ENCODE data around the gene MGME1. TPM values are rescaled to one million over a fixed set of nuclear protein-coding genes. Genes with fewer than 3 reads are reported as not detected.
A peak's percentile ranks its signal among the peaks of the same experiment; 100 is the strongest.

The MGME1 gene
- total RNA-seq, 1 donor: 8.3 TPM

DNA sequence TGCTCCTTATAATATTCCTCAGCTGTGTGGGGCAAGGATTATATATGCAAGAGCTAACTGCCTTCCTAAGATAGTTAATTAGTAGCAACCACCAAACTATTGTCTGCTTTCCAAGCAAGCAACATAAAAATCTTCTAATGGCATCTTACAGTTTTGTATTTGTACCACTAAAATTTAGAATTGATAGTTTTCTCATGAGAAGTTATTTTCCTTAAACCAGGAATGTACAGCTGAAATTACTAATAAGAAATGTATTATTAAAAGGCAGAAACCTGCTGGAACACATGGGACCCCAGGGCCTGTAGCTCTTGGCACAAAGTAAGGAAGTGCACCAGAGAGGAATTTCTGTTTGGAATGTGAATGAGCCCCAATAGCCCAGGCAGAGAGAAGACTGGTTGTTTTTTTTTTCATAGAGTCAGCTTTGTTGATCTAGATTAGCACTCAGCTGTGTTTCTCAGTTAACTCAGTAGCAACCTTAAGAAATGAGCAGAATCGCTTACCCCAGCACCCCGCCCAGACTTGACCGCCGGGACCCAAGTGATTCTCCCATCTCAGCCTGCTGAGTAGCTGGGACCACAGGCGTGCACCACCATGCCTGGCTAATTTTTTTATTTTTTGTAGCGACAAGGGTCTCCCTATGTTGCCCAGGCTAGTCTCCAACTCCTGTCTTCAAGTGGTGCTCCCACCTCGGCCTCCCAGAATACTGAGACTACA lies 2.6 kb downstream of the MGME1 start:
- H3K36me3 ChIP-seq (ENCODE audit: insufficient read depth, low read length): peaks cover 4% of the 10 kb centered on the region
- peaks cover 10% of the 10 kb centered on the region for H4K20me1 ChIP-seq (ENCODE audit: insufficient read depth, low read length)
- peak overlapping the region; percentile 43 for H2AFZ ChIP-seq (ENCODE audit: low read length)
- no peaks in the 10 kb centered on the region for H3K9me3 ChIP-seq (ENCODE audit: low read depth, low read length)
- peak; percentile 89 for DNase-seq (ENCODE audit: insufficient read length, low spot score, missing footprints)
- peak overlapping the region; percentile 93 for H3K4me2 ChIP-seq (ENCODE audit: insufficient read depth, low read length)
- peak overlapping the region; percentile 84 for H3K4me3 ChIP-seq (ENCODE audit: insufficient read depth, low read length)
- TF ChIP-seq, protein P1, sequence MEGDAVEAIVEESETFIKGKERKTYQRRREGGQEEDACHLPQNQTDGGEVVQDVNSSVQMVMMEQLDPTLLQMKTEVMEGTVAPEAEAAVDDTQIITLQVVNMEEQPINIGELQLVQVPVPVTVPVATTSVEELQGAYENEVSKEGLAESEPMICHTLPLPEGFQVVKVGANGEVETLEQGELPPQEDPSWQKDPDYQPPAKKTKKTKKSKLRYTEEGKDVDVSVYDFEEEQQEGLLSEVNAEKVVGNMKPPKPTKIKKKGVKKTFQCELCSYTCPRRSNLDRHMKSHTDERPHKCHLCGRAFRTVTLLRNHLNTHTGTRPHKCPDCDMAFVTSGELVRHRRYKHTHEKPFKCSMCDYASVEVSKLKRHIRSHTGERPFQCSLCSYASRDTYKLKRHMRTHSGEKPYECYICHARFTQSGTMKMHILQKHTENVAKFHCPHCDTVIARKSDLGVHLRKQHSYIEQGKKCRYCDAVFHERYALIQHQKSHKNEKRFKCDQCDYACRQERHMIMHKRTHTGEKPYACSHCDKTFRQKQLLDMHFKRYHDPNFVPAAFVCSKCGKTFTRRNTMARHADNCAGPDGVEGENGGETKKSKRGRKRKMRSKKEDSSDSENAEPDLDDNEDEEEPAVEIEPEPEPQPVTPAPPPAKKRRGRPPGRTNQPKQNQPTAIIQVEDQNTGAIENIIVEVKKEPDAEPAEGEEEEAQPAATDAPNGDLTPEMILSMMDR (IDR thresholded peaks at IDR 0.05; ENCODE audit: extremely low read depth, low read depth, low read length): no peak
- H3K27me3 ChIP-seq (ENCODE audit: insufficient read depth, low read length): no peaks in the 10 kb centered on the region
- peaks cover 77% of the 10 kb centered on the region for H3K79me2 ChIP-seq (ENCODE audit: insufficient read depth, low read length)
- H3K27ac ChIP-seq (ENCODE audit: low read depth, low read length): peak overlapping the region; percentile 99
- H3K4me1 ChIP-seq (ENCODE audit: insufficient read depth, low read length): peaks cover 33% of the 10 kb centered on the region

DNA sequence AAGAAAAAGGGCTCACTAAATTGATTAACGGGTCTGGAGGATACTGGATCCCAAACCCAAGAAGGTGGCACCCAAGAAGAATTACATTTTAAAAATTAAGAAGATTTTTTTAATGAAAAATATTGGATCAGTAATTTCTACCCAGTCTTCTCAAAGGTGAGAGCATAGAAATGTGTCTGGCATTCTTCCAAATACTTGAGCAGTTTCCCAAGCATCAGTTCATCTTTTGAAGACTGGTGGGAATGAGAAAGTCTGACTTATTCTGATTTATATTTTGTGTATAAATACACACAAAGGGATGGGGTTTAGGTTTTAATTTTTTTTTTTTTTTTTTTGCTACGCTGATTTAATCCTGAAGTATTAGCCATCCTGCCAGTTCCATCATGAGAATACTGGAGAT lies 3.3 kb downstream of the MGME1 start:
- H3K4me1 ChIP-seq (ENCODE audit: insufficient read depth, low read length): peaks cover 31% of the 10 kb centered on the region
- TF ChIP-seq, protein P1 (IDR thresholded peaks at IDR 0.05; ENCODE audit: extremely low read depth, low read depth, low read length): no peak
- no peaks in the 10 kb centered on the region for H3K9me3 ChIP-seq (ENCODE audit: low read depth, low read length)
- peaks cover 70% of the 10 kb centered on the region for H3K79me2 ChIP-seq (ENCODE audit: insufficient read depth, low read length)
- no peaks in the 10 kb centered on the region for H3K27me3 ChIP-seq (ENCODE audit: insufficient read depth, low read length)
- no peak for DNase-seq (ENCODE audit: insufficient read length, low spot score, missing footprints)
- H3K36me3 ChIP-seq (ENCODE audit: insufficient read depth, low read length): peaks cover 4% of the 10 kb centered on the region
- H4K20me1 ChIP-seq (ENCODE audit: insufficient read depth, low read length): peaks cover 5% of the 10 kb centered on the region
- peak overlapping the region; percentile 84 for H3K4me3 ChIP-seq (ENCODE audit: insufficient read depth, low read length)
- H3K4me2 ChIP-seq (ENCODE audit: insufficient read depth, low read length): peak overlapping the region; percentile 93
- H3K27ac ChIP-seq (ENCODE audit: low read depth, low read length): peak overlapping the region; percentile 99
- peak overlapping the region; percentile 31 for H2AFZ ChIP-seq (ENCODE audit: low read length)

DNA sequence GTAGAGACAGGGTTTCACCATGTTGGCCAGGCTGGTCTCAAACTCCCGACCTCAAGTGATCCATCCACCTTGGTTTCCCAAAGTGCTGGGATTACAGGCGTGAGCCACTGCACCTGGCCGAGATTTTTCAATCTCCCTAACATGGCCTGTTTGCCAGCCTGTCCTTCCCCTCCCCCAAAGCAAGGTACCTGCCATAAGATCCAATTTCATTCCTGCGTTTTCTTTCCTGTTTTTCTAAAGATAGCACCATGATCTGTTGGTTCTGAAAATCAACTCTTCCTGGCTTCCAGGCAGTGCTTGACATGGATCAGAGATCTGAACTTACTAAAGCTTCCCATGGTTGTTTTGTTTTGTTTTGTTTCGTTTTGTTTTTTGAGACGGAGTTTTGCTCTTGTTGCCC lies 7.5 kb downstream of the MGME1 start:
- TF ChIP-seq, protein P1 (IDR thresholded peaks at IDR 0.05; ENCODE audit: extremely low read depth, low read depth, low read length): no peak
- Histone ChIP-seq H3K4me2 (ENCODE audit: insufficient read depth, low read length) (no peak overlapping the region), H3K27me3 (ENCODE audit: insufficient read depth, low read length) (no peaks in the 10 kb centered on the region), H3K4me3 (ENCODE audit: insufficient read depth, low read length) (no peak overlapping the region), H4K20me1 (ENCODE audit: insufficient read depth, low read length) (no peaks in the 10 kb centered on the region), H2AFZ (ENCODE audit: low read length) (no peak overlapping the region), H3K79me2 (ENCODE audit: insufficient read depth, low read length) (peaks cover 41% of the 10 kb centered on the region), H3K36me3 (ENCODE audit: insufficient read depth, low read length) (peaks cover 4% of the 10 kb centered on the region), H3K27ac (ENCODE audit: low read depth, low read length) (no peak overlapping the region), H3K4me1 (ENCODE audit: insufficient read depth, low read length) (peaks cover 16% of the 10 kb centered on the region), H3K9me3 (ENCODE audit: low read depth, low read length) (no peaks in the 10 kb centered on the region)
- no peak for DNase-seq (ENCODE audit: insufficient read length, low spot score, missing footprints)

DNA sequence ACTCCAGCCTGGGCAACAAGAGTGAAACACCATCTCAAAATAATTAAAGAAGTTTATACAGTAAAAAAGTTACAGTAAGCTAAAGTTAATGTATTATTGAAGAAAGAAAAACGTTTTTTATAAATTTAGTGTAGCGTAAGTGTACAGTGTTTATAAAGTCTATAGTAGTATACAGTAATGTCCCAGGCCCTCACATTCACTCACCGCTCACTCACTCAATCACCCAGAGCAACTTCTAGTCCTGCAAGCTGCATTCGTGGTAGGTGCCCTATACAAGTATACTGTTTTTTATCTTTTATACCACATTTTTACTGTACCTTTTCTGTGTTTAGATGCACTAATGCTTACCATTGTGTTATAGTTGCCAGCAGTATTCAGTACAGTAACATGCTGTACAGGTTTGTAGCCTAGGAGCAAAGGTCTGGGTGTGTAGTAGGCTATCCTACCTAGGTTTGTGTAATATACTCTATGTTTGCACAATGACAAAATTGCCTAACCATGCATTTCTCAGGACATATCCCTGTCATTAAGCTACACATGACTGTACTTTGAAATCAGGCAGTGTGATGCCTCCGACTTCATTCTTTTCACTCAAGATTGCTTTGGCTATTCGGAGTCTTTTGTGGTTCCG lies 16.7 kb downstream of the MGME1 start:
- H3K4me3 ChIP-seq (ENCODE audit: insufficient read depth, low read length): no peak overlapping the region
- H3K27ac ChIP-seq (ENCODE audit: low read depth, low read length): no peak overlapping the region
- H4K20me1 ChIP-seq (ENCODE audit: insufficient read depth, low read length): no peaks in the 10 kb centered on the region
- H3K4me1 ChIP-seq (ENCODE audit: insufficient read depth, low read length): no peaks in the 10 kb centered on the region
- peaks cover 10% of the 10 kb centered on the region for H3K36me3 ChIP-seq (ENCODE audit: insufficient read depth, low read length)
- no peak overlapping the region for H3K4me2 ChIP-seq (ENCODE audit: insufficient read depth, low read length)
- no peak for DNase-seq (ENCODE audit: insufficient read length, low spot score, missing footprints)
- H3K27me3 ChIP-seq (ENCODE audit: insufficient read depth, low read length): no peaks in the 10 kb centered on the region
- TF ChIP-seq, protein P1 (IDR thresholded peaks at IDR 0.05; ENCODE audit: extremely low read depth, low read depth, low read length): no peak
- H2AFZ ChIP-seq (ENCODE audit: low read length): no peak overlapping the region
- no peaks in the 10 kb centered on the region for H3K9me3 ChIP-seq (ENCODE audit: low read depth, low read length)
- peaks cover 11% of the 10 kb centered on the region for H3K79me2 ChIP-seq (ENCODE audit: insufficient read depth, low read length)
